ENCODE data around the gene CARS1.
"Not testable (repeated sequence)": the region's sequence is repeated elsewhere in the genome, so short reads cannot be mapped to it uniquely, and the experiment has no call there.

The CARS1 gene

GRCh38 chr11:3089236-3090061 lies 32.2 kb upstream of the CARS1 start:
- DNase-seq (ENCODE audit: low spot score): peak; percentile 4

GRCh38 chr11:3088806-3089205 lies 31.6 kb upstream of the CARS1 start:
- peak; percentile 8 for DNase-seq (ENCODE audit: low spot score)

GRCh38 chr11:3087821-3088800 lies 30.9 kb upstream of the CARS1 start:
- DNase-seq (ENCODE audit: low spot score): peak; percentile 41

- DNase-seq (ENCODE audit: low spot score): peak; percentile 4
These were observed 30.1 kb upstream of the CARS1 start for GRCh38 chr11:3087373-3087772.

- DNase-seq (ENCODE audit: low spot score): peak; percentile 5
These were observed 29.5 kb upstream of the CARS1 start for GRCh38 chr11:3086671-3087150.

- peak; percentile 5 for DNase-seq (ENCODE audit: low spot score)
These were observed 28.9 kb upstream of the CARS1 start for GRCh38 chr11:3086114-3086513.

- DNase-seq (ENCODE audit: low spot score): no peak
These were observed 27.8 kb upstream of the CARS1 start for GRCh38 chr11:3085052-3085451.

- no peak for DNase-seq (ENCODE audit: low spot score)
These were observed 26.1 kb upstream of the CARS1 start for GRCh38 chr11:3083321-3083720.

- no peak for DNase-seq (ENCODE audit: low spot score)
These were observed 24.1 kb upstream of the CARS1 start for GRCh38 chr11:3081386-3081751.

- DNase-seq (ENCODE audit: low spot score): no peak
These were observed 23.6 kb upstream of the CARS1 start for GRCh38 chr11:3080733-3081385.

- DNase-seq (ENCODE audit: low spot score): no peak
These were observed 22.9 kb upstream of the CARS1 start for GRCh38 chr11:3080104-3080503.

GRCh38 chr11:3077846-3078440 lies 20.7 kb upstream of the CARS1 start:
- DNase-seq (ENCODE audit: low spot score): no peak

GRCh38 chr11:3077189-3077836 lies 20.1 kb upstream of the CARS1 start:
- no peak for DNase-seq (ENCODE audit: low spot score)

GRCh38 chr11:3074912-3075589 lies 17.8 kb upstream of the CARS1 start:
- peak; percentile 4 for DNase-seq (ENCODE audit: low spot score)

- peak; percentile 3 for DNase-seq (ENCODE audit: low spot score)
These were observed 15.8 kb upstream of the CARS1 start for GRCh38 chr11:3073029-3073435.

GRCh38 chr11:3069425-3069824 lies 12.2 kb upstream of the CARS1 start:
- no peak for DNase-seq (ENCODE audit: low spot score)

- not testable (repeated sequence) for DNase-seq (ENCODE audit: low spot score)
These were observed 9.1 kb upstream of the CARS1 start for GRCh38 chr11:3066308-3066707.

- not testable (repeated sequence) for DNase-seq (ENCODE audit: low spot score)
These were observed 7.5 kb upstream of the CARS1 start for GRCh38 chr11:3064709-3065108.

- not testable (repeated sequence) for DNase-seq (ENCODE audit: low spot score)
These were observed 6.7 kb upstream of the CARS1 start for GRCh38 chr11:3063876-3064275.

GRCh38 chr11:3063432-3063831 lies 6.2 kb upstream of the CARS1 start:
- DNase-seq (ENCODE audit: low spot score): not testable (repeated sequence)
